NOMO-1 treated with dmso at 0.1 percent for 144 hours (cell line): ENCODE results near the gene EYA3.

ENCODE experiments used
- DNase-seq: peaks from one replicate; lab custom pipeline; 2025; ENCODE audit not compliant: unreplicated experiment; lab: John Stamatoyannopoulos, UW

The EYA3 gene

DNA sequence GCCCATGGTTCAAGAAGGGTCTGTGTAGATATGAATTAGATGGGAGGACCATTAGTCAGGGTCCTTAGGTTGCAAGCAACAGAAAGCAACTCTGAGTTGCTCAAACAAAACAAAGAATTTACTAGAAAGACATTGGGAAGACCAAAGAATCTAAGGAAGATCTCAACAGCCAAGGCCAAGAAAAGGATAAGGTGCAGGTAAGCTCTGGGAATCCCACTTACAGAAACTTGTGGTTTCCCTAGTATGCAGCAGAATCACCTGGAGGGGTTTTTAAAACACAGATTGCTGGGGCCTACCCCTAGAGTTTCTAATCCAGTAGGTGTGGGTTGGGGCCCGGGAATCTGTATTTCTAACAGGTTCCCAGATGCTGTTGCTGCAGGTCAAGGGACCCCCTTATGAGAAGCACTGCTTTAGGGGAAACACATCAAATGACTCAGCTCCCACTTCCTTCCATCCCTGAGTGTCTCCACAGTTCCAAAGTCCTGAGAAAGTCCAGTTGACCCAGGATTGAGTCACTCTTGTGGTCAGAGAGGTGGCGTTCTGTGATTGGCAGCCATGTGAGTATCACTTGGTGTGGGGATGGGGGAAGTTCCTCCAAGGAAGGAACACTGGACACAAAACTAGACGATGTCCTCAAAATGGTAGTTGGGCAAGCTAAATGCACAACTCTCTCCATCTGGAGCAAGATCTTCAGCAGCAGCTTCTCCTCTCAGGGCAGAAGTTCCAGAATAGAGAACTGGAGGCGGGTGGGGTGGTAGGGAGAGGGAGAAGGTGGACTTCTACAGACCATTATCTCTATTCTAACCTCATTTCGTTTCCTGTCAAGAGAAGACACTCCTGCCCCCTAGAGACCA lies 24.2 kb upstream of the EYA3 start:
- DNase-seq, result peak; percentile 77

DNA sequence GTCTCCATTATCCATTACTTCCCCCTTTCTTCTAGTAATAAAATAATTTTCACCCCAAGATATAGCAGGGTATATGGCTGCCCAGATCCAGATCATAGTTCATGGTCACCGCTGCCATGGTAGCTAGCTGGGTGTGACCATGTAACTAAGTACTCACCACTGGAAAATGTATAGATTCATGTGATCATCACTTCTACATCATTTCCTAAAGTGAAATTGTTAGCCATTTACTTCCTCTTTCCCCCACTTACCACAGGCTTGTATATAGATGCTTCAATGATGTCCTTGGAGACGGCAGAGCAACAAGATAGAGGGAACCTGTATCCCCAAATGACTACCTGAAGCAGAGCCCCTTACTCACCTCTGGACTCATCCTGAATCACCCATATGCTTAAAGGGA lies 22.7 kb upstream of the EYA3 start:
- peak; percentile 48 for DNase-seq

DNA sequence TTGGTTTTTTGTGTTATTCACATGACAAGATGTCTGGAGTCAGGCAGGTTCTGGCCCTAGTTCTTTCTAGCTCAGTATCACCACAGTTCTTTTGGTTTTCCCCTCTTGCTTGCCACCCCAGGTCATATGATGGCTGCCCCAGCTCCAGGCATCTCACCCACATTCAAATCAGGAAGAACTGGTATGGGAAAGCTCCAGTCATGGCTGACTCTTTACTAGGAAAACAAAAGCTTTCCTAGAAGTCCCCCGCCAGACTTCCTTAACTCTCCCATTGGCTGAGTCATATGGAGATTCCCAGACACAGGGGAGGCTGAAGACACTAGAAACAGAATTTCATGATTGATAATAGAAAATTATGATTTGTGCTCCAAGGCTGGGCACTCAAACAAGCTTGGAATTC lies 22.1 kb upstream of the EYA3 start:
- no peak for DNase-seq

DNA sequence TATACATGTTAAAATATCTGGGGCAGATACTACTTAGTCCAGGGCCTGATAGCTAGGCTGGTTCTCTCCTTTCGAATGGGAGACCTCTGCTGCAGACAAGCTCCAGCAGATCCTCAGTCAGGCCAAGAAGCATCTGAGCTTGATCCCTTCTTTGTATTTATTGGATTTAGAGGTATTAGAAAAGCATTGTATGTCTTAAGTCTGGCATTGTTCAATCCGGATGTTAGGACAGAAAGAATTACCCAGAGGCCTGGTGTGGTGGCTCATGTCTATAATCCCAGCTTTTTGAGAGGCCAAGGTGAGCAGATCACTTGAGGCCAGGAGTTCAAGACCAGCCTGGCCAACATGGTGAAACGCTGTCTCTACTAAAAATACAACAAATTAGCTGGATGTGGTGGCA lies 21.2 kb upstream of the EYA3 start:
- DNase-seq, result no peak

DNA sequence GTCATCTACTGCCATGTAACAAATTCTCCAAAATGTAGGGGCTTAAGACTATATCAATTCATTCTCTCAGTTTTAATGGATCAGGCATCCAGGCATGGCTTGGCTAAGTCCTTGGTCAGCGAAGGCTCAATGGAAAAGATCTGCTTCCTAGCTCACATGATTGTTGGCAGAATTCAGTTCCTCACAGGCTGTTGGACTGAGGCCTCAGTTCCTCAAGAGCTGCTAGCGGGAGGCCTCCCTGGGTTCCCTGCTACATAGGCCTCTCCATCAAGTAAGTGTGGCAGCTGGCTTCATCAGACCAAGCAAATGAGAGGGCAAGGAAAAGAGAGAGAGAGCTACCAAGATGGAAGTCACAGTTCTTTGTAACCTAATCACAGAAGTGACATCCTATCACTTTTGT lies 19.6 kb upstream of the EYA3 start:
- DNase-seq, result no peak

DNA sequence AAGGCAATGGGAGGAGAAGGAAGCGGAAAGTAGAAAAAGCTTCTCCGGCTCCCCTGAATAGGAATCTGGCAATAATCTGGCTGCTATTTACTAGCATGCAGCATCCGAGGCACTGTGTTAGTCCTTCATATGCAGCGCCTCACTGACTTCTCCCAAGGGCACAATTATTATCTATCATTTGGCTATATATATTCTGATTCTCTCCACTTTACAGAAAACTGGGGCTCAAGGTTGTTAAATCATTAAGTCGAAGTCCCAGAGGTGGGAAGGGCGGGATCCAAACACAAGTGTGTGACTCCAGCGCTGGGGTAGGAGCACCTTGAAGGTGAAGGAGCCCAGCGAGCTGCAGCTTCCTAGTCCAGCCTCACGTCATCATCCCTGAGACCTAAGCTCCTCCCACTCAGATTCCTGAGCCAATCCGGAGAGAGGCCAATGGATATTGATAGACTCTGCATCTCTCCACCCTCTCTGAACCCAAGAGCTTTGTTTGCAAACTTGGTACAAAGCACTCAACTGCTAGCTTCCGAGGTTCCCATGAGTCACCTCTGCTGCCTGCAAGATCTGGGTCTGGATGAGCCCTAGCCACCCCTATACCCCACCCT lies 16.6 kb upstream of the EYA3 start:
- no peak for DNase-seq

DNA sequence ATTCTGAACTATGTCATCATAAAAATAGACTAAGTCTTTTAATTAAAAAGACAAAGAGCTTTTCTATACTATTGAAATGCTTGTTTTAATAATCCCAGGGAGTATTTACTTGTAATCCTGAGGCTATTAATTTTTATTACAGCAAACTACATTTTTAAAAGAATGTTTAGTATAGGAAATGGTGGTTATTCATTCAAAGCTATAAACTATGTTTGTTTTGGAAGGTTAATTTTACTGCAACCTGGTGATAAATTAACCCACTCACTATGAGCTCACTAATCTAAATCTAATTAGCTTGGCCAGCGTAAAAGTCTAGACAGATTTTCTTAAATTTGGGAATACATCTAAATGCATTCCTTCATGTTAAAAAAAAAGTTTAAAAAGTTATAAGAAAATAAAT lies 13.8 kb upstream of the EYA3 start:
- DNase-seq, result no peak

DNA sequence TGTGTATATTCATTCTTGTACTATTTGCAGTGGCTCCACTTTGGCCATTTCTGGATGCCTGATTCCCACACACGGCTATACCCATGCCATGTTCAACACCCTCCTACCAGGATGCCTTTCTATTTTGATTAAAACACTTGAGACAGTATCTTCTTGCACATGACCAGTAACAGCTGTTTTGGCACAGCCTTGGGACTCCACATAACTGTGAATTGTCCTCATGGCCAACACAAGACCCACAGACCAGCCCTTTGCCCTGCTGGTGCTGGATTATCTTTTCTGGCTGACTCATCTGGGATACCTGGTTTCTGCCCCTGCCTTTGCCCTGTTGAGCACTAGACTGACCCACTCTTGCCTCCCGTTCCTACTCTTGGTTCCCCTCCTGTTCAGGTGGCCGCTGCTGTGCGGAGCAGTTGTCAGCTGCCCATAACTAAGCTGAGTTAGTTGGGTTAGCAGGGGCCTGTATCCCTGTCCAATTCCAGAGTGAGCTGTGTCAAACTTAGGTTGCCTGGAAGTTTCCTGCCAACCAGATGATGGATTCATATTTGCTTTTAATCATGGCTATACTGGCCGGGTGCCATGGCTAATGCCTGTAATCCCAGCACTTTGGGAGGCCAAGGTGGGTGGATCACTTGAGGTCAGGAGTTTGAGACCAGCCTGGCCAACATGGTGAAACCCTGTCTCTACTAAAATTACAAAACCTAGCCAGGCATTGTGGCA lies 10.8 kb upstream of the EYA3 start:
- no peak for DNase-seq

DNA sequence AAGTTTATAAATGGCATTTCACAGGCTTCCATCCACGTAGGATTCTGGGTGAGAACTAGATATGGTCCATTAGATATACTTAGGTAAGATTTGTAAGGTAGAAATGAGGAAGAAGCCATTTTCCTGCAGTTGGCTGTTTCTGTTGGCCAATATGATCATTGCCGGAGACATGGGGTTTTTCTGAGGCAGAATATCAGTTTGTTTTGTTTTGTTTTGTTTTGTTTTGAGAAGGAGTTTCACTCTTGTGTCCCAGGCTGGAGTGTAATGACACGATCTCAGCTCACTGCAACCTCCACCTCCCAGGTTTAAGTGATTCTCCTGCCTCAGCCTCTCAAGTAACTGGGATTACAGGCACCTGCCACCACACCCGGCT lies 8.7 kb upstream of the EYA3 start:
- no peak for DNase-seq

DNA sequence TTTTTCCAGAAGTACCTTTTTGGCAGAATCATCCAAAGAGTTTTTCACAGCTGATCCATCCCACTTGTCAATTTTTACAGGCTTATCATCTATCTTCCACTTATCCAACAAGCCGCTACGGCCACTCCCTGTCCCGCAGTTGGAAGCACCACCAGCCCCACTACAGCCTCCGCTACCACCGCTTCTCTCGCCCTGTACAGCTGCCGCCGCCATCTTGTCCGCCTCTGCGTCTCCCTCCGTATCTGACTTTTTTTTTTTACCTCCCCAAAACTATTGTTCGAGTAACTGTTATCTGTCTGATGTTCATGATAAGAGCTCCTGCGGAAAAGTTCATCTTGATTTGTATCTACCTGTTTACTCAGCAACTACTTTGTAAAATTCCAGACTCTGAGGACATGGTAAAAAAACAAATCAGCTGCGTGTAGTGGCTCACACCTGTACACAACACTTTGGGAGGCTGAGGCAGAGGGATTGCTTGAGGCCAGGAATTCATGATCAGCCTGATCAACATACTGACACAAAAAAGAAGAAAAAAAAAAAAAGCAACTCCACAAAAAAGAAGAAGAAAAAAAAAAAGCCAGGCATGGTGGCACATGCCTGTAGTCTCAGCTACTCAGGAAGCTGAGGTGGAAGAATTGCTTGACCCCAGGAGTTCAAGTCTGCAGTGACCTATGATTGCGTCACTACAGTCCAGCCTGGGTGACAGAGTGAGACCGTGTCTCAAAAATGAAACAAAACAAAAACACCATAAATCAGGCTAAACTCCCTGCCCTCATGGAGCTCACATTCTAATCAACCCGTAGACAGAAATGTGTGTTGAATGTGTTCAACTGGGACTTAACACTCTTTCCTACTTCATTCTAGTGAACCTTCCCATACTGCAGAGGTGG lies 8.0 kb upstream of the EYA3 start:
- no peak for DNase-seq

DNA sequence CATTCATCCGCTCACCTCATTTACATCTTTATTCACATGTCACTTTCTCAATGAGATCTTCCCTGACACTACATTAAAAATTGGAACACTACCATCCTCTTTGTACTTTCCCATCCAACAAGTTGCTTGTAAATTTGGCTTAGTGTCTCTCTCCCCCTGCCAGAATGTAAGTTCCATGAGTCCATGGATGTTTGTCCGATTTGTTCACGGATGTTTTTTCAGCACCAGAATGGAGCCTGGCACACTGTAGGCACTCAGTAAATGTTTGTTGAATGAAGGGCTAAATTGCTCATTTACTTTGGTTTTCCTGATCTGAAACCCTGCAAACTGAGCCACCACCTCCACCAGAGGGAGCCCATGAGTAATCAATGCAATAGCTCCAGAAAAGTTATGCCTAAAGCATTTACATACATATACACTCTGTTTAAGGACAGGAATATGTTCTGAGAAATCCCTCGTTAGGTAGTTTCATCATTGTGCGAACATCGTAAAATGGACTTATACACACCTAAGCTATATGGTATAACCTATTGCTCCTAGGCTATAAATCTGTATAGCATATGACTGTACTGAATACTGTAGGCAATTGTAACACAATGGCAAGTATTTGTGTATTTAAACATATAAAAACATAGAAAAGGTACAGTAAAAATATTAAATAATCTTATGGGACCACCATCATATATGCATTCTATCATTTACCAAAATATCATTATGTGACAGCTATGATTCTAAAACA lies 2.8 kb upstream of the EYA3 start:
- DNase-seq, result peak; percentile 42

DNA sequence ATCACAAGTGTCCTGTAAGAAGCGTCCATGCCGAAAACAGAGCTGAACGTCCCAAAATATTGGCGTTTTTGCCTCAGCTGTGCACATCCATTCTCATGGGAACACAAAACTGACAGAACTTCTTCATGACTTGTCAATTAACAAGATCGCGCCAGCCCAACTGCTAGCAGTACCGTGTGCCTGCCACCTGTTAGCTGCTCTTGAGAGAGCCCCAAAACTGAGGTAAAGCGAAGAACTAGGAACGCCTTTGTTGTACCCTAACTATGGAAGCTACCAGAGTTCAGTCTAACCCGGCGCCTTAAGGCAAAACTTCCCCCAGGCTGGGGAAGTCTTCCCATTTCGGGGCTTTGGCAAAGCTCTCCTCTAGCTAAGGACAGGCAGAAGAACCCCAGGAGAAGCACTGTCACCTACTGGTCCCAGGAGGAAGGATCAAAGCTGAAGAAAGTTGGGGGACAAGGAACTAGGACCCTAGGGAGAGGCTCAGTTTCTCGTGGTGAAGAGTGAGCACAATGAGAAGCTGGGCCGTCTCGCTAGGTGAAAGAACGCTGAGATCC lies 719 bp downstream of the EYA3 start:
- no peak for DNase-seq

DNA sequence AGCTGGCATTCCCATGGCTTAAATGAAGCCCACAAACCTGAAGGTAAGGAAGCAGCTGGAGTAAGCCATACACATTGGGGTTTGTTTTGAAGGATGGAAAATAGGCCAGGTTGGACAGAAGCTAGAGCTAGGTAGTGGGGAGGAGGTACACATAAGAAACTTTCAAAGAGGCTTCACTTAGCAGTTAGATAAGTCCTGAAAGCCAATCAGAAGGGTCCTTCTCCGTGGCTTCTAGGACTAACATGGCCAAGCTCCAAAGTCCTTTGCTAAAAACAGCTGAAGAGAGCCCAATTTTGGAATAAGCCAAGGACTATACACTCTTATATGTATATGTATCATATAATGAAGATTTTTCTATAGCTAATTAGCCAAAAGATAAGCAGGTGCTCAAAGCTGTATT lies 1.8 kb downstream of the EYA3 start:
- DNase-seq, result no peak

DNA sequence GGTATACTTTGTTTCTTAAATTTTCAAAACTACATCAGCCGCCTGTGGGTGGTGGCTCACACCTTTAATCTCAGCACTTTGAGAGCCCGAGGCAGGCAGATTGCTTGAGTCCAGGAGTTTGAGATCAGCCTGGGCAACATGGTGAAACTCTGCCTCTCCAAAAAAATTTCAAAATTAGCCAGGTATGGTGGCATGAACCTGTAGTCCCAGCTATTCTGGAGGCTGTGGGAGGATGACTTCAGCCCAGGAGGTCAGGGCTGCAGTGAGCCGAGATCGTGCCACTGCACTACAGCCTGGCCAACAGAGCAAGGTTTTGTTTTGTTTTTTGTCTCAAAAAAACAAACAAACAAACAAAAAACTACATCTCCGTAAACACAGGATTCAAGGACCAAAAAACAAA lies 3.3 kb downstream of the EYA3 start:
- no peak for DNase-seq

DNA sequence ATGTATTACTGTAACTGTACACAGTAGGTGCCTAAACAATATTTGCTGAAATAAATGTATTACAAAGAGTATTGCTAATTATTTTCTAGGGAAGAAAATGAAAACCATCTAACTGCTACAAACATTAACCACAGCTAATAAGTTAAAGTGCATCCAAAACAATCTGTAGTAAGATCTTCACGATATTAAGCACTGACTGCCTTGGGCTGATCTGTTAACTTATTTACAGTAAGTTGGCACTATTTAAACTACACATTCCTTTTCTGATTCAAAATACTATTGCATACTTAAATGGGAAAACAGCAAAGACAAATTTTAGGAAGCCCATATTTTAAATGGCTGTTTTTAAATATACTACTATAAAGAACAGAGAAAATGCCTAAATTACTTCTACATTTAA lies 4.5 kb downstream of the EYA3 start:
- no peak for DNase-seq

DNA sequence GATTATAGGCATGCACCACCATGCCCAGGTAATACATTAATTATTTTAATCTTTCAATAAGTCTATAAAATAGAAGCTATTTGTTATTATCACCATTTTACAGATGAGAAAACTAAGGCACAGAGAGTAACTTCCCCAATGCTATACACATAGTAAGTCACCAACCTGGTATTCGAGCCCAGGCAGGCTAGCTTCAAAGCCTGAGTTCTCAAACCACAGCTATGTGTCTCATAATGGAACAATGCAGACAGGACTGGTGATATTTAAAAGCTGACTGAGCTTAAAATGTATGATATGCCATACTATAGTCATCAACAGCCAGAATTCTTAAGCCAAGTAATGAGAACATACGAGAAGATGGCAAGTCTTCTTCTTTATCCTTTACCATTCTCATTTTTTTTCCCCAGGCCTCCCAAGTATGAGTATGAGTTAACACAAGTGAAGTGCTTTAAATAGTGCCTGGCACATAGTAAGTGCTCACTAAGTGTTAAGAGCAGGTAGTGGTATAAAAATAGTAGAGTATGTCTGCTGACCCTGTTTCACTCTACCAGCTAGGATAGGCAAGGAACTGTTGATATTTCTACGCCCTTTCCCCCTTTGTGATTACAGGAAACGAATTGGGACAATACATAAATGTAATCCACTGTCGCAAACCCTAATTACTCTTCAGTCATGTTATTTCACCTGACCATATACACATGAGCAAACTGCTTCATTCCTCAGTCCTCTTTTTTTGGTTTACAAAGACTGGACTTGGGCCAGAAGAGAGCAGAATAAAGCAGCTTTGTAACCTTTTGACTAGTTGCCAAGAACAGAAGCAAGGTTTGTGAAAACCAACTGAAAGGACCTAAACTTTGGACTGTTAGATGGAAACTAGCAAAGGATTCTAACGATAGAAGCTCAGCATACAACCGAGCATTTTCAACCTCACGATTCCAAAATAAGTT lies 9.5 kb downstream of the EYA3 start:
- DNase-seq, result no peak

DNA sequence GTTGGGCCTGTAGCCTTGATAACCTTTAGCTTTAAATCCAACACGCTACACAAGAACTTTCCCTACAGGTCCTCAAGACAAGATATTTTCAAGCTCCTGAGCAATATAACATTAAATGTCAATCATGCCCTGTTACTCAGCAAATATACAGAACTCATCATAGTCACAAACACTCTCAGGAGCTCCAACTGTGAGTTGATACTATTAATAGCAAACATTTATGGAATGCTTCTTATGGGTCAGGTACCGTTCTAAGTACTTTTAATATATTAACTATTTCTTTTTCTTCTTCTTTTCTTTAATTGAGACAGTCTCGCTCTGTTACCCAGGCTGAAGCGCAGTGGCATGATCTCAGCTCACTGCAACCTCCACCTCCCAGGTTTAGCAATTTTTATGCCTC lies 10.1 kb downstream of the EYA3 start:
- DNase-seq, result no peak

DNA sequence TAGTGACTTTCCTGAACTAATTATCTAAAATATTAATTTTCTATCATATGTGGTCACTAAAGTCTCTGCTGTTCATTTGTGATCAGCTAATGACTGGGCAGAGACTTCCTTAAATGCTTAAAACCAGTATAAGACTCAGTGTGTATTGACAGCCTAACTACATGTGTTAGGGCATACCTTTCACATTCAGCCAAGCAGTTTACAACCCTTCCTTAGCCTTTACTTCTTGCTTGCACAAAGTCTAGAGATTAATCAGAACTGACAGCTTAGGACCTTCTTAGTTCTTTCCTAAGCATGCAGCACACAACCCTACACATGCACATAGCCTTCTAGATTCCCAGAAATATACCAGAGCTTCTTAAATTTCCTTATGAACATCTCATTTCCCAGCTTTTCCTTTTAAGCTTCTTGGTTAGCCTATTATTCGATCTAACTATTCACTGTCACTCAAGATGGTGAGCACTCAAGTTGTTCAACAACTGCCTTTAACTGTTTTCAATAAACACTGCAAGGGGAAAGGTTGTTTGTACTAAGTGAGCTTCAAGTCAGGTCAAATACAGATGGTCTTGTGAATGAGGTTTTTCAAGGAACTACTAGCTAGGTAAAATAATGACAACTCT lies 13.4 kb downstream of the EYA3 start:
- DNase-seq, result no peak

DNA sequence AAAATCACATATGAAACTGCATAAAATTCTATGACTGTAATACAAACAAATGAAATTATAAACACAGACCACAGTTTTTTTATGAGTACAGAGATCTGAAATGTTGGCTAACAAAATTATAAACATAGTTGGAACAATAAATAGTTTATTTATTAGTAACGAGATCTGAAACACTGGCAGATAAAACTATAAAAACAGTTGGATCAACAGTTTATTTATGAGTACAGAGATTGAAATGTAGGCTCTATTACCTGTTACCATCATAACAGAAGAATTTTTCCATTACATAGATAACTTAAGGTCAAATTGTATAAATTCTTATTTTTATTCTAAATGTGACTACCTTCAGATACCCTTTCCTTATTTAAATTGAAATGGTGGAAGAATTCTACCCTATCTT lies 14.5 kb downstream of the EYA3 start:
- no peak for DNase-seq
